Activated T-helper 17 cell treated with anti-CD3 and anti-CD28 coated beads, Interleukin-2, amount 50 U/mL, for 72 hours (primary cell): ENCODE results near the gene AGBL1. TPM values are rescaled to one million over a fixed set of nuclear protein-coding genes. Genes with fewer than 3 reads are reported as not detected.

ENCODE experiments used
- ATAC-seq: fragments of 150-1000 bp; cut with Tn5 transposase; replicated peaks from 2 replicates; pipeline ENCODE4 v1.10.0; 2021; ENCODE audit warnings: mild to moderate bottlenecking, moderate library complexity
- H3K27ac Mint-ChIP-seq: one replicate; pipeline ENCODE4 v1.8.0; 2022; ENCODE audit warnings: mixed read lengths
- H3K27me3 Mint-ChIP-seq: one replicate; pipeline ENCODE4 v1.8.0; 2022; ENCODE audit warnings: mixed read lengths
- H3K36me3 Mint-ChIP-seq: one replicate; pipeline ENCODE4 v1.8.0; 2022; ENCODE audit warnings: low read depth, mild to moderate bottlenecking, mixed read lengths
- H3K4me1 Mint-ChIP-seq: one replicate; pipeline ENCODE4 v1.8.0; 2022; ENCODE audit warnings: mixed read lengths
- H3K4me3 Mint-ChIP-seq: one replicate; pipeline ENCODE4 v1.8.0; 2022; ENCODE audit warnings: mild to moderate bottlenecking, mixed read lengths
- H3K9me3 Mint-ChIP-seq: one replicate; pipeline ENCODE4 v1.8.0; 2022; ENCODE audit warnings: mixed read lengths
- total RNA-seq, 2 donors: library from RNA; stranded (reverse); gene quantifications; one replicate each; pipeline ENCODE4 v1.2.3, GENCODE V29; 2022

The AGBL1 gene
- total RNA-seq, 2 donors from 2014 or later = 0.19 TPM; not detected in 1

- H3K27ac Mint-ChIP-seq = no peak overlapping the region
- ATAC-seq = no peak
- peaks cover 17% of the 10 kb centered on the region for H3K27me3 Mint-ChIP-seq
- H3K4me3 Mint-ChIP-seq = no peak overlapping the region
- peaks cover 3% of the 10 kb centered on the region for H3K9me3 Mint-ChIP-seq
- no peaks in the 10 kb centered on the region for H3K4me1 Mint-ChIP-seq
- no peaks in the 10 kb centered on the region for H3K36me3 Mint-ChIP-seq
Measured at GRCh38 chr15:86163816-86164215, 84.1 kb downstream of the AGBL1 start.

GRCh38 chr15:86164232-86164898 lies 84.7 kb downstream of the AGBL1 start:
- H3K4me1 Mint-ChIP-seq = no peaks in the 10 kb centered on the region
- no peak overlapping the region for H3K27ac Mint-ChIP-seq
- H3K4me3 Mint-ChIP-seq = no peak overlapping the region
- ATAC-seq = no peak
- no peaks in the 10 kb centered on the region for H3K36me3 Mint-ChIP-seq
- H3K9me3 Mint-ChIP-seq = peaks cover 3% of the 10 kb centered on the region
- H3K27me3 Mint-ChIP-seq = peaks cover 13% of the 10 kb centered on the region

DNA sequence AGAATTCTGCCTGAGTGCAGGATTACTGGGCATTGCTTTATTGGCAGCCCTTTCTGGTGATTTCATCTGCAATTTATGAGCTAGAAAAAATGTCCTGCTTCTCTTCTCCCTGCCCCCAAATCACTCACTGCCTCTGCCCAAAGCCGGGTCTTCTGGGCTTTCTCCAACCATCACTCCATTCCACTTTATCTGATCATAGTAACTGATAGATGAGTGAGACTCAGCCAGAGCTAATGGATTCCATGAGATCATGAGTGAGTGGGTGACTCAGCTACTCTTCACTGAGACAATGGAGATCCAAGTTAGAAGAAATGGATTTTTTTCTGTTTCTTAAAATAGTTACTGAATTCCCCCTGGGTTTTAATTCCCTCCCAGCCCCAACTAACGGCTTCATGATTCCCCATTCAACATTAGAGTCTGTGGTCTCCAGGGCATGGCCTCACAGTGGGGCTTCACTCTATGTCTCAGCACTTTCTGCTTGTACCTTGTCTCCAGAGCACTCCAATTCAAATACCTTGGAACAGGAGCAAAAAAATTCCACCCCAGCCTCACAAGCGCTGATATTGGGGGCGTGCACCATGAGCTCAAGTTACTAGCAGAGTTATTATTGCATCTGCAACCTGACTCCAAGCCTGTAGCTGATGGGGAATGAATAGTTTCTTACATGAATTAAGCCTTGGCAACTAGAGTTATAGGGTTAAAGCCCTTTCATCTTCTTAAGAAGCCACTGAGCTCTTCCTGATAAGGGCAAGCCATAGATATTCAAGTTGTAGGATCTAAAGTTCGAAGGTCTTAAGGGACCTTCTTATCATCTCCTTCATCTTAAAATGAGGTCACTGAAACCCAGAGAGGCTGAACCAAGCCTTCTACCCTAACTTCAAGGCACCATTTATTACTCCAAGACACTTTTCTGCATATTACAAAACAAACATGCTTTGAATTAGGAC lies 85.9 kb downstream of the AGBL1 start:
- no peaks in the 10 kb centered on the region for H3K36me3 Mint-ChIP-seq
- peaks cover 19% of the 10 kb centered on the region for H3K27me3 Mint-ChIP-seq
- peaks cover 3% of the 10 kb centered on the region for H3K9me3 Mint-ChIP-seq
- no peaks in the 10 kb centered on the region for H3K4me1 Mint-ChIP-seq
- no peak overlapping the region for H3K4me3 Mint-ChIP-seq
- no peak for ATAC-seq
- no peak overlapping the region for H3K27ac Mint-ChIP-seq

DNA sequence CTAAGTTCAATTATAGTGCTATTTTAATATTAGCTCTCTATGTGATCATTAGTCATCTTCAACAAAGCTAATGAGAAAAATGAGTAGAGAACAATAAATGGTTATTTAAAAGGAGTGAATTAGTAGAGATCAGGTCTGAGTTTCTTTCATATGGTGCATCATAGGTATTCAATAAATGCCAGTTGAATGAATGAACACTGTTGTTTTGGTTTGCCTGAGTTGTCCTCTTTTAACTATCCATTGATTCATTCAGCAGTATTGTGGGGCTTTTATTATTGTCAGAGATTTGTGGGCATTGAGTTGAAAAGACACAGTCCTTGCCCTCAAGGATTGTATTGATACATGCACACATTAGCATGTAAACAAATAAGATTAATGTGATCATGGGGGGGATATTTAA lies 88.2 kb downstream of the AGBL1 start:
- Mint-ChIP-seq H3K27me3 (peaks cover 20% of the 10 kb centered on the region), H3K27ac (no peak overlapping the region), H3K9me3 (no peaks in the 10 kb centered on the region), H3K4me1 (no peaks in the 10 kb centered on the region), H3K36me3 (no peaks in the 10 kb centered on the region), H3K4me3 (no peak overlapping the region)
- ATAC-seq = no peak

GRCh38 chr15:86178845-86179244 lies 99.2 kb downstream of the AGBL1 start:
- Mint-ChIP-seq H3K4me3 (no peak overlapping the region), H3K27ac (no peak overlapping the region), H3K9me3 (no peaks in the 10 kb centered on the region), H3K36me3 (no peaks in the 10 kb centered on the region), H3K27me3 (peaks cover 44% of the 10 kb centered on the region), H3K4me1 (peaks cover 4% of the 10 kb centered on the region)
- ATAC-seq = no peak

DNA sequence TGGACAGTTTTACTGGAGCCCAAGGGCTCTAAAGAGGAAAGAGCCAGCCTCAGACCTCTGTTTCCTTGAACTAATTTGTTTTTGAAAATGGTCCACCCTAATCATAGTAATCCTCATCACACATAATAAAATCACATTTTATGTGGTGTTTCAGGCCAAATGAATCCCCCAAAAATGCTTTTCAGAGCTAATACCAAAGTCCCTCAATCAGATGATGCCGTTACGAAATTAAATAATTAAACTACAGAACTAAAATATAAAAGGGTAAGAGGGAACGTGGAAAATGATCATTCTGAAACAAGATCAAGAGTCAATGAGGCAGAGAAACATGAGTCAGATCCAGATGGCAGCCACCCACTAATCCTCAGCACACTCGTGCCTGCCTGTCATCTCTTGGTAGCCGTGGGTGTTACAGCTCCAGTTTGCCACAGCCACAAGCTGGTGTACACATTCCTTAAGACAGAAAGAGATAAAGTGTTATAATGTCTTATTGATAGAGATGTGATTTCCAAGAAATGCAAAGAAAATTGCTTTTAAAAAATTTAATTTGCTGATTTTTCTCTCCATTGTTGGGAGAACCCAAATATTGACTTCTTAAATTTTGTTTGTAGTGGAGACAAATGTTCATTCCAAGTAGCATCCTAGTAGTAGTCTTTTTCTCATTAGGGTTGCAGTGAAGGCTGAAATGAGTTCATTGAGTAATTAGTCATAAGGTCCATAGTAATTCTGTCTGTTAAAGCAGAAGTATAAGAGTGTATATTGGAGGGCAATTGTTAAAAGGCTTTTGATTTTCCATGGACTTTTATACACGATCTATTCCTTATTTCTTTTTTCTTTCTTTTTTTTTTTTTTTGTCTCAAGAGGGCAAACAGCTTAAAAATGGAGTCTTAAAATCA lies 104.2 kb downstream of the AGBL1 start:
- no peaks in the 10 kb centered on the region for H3K9me3 Mint-ChIP-seq
- H3K27ac Mint-ChIP-seq = no peak overlapping the region
- H3K27me3 Mint-ChIP-seq = peaks cover 27% of the 10 kb centered on the region
- H3K36me3 Mint-ChIP-seq = no peaks in the 10 kb centered on the region
- H3K4me1 Mint-ChIP-seq = no peaks in the 10 kb centered on the region
- ATAC-seq = peak; percentile 98
- no peak overlapping the region for H3K4me3 Mint-ChIP-seq

- no peak for ATAC-seq
Measured at GRCh38 chr15:86193716-86194380, 114.2 kb downstream of the AGBL1 start.

GRCh38 chr15:86197770-86198169 lies 118.1 kb downstream of the AGBL1 start:
- no peak overlapping the region for H3K4me3 Mint-ChIP-seq
- no peak overlapping the region for H3K27ac Mint-ChIP-seq
- no peaks in the 10 kb centered on the region for H3K36me3 Mint-ChIP-seq
- peaks cover 10% of the 10 kb centered on the region for H3K27me3 Mint-ChIP-seq
- no peaks in the 10 kb centered on the region for H3K4me1 Mint-ChIP-seq
- no peak for ATAC-seq
- no peaks in the 10 kb centered on the region for H3K9me3 Mint-ChIP-seq

More at GRCh38 chr15:86193716-86194380, 114.2 kb downstream of the AGBL1 start:
- no peaks in the 10 kb centered on the region for H3K4me1 Mint-ChIP-seq
- H3K36me3 Mint-ChIP-seq = no peaks in the 10 kb centered on the region
- H3K4me3 Mint-ChIP-seq = no peak overlapping the region
- peaks cover 18% of the 10 kb centered on the region for H3K27me3 Mint-ChIP-seq
- H3K27ac Mint-ChIP-seq = no peak overlapping the region
- no peaks in the 10 kb centered on the region for H3K9me3 Mint-ChIP-seq

DNA sequence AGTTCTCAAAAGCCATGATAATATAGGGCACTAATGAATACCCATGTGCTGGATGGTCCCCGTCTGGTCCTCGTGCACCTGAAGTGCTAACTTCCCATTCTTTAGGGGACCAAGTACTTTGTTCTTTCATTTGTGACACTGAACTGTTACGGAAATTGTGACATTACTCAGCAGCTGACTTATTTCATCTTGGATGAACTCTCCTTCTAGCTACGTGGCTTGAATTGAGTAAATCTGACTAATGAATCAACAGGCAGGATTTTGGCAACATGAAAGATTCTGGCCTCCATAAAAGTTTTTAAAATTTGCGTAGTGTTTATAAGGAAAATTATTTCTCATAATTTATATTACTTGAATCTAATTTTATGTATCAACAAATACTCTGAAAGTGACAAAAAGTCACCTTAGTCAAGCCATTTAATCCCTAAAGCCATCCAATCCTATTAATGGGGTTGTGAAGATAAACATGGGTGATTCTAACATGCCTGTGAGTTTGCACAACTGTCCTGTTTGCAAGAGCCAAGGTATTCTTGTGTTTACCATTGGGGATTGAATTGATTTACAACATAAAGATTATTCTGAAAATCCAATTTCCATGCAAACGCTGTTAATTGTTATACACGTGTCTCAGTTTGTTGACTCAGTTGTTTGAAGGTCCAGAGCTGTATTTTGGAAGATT lies 119.9 kb downstream of the AGBL1 start:
- H3K4me3 Mint-ChIP-seq = no peak overlapping the region
- H3K36me3 Mint-ChIP-seq = no peaks in the 10 kb centered on the region
- ATAC-seq = no peak
- no peak overlapping the region for H3K27ac Mint-ChIP-seq
- H3K4me1 Mint-ChIP-seq = no peaks in the 10 kb centered on the region
- no peaks in the 10 kb centered on the region for H3K9me3 Mint-ChIP-seq
- H3K27me3 Mint-ChIP-seq = peaks cover 3% of the 10 kb centered on the region

DNA sequence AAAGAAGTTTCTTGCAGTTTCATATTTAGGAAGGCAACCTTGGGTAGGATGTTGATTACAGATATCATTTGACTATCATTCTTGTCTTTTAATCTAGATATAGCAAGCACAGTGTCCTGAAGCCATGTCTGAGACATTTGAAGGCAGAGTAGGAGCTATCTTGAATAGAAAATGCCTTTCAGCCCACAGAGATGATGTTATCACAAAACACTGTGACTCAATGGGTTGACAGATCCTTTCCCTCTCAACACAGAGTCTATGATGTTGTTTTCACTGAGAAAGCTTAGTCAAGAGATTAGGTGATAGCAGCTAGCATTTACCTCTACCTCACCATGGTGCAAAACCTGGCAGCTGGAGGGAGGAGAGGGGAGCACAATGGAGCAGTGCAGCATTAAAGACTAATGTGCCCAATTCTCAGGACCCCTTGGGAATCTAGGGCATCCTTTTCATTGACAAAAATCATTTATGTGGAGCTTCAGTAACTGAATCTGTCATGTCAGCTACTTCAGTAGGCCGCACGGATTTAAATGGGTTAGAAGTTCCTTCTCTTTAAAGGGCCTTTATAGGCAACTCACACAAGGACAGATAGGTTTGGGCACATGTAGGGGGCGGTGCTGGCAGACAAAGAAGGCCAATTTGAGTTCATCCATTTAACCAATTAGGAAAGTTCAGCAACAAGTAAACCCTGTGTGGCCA lies 121.8 kb downstream of the AGBL1 start:
- ATAC-seq = peak; percentile 59
- Mint-ChIP-seq H3K9me3 (no peaks in the 10 kb centered on the region), H3K27me3 (no peaks in the 10 kb centered on the region), H3K27ac (no peak overlapping the region), H3K36me3 (no peaks in the 10 kb centered on the region), H3K4me3 (no peak overlapping the region), H3K4me1 (no peaks in the 10 kb centered on the region)

DNA sequence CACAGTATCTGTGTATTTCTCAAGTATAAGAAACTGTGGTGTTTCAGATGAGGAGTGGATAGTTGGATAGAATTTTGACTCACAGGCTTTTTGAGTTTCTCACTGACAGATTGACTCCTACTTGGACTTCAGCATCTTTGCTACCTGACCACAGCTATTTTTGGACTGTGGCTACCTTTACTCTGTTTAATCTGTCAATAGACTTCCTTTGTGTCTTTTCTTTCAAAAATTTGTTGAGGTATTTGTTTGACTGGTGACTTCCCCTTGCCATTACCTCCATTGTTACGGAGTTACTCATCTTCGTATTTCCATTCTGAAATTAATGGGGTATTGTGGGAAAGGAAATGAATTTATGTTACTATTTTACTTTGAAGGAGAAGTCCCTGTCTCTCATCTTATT lies 123.8 kb downstream of the AGBL1 start:
- ATAC-seq = no peak
- H3K27me3 Mint-ChIP-seq = no peaks in the 10 kb centered on the region

DNA sequence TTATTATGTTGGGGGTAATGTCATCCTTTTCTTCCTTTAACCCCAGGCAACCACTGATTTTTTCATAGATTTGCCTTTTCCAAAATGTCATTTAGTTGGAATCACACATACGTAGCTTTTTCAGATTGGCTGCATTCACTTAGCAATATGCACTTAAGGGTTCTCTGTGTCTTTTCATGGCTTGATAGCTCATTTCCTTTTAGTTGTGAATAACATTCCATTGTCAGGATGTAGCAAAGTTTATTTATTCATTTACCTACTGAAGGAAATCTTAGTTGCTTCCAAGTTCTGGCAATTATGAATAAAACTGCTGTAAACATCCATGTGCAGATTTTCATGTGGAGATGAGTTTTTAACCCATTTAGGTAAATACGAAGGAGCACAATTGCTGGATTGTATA lies 125.4 kb downstream of the AGBL1 start:
- H3K27me3 Mint-ChIP-seq = peaks cover 12% of the 10 kb centered on the region
- H3K4me3 Mint-ChIP-seq = no peak overlapping the region
- H3K4me1 Mint-ChIP-seq = no peaks in the 10 kb centered on the region
- H3K27ac Mint-ChIP-seq = no peak overlapping the region
- no peak for ATAC-seq
- H3K36me3 Mint-ChIP-seq = no peaks in the 10 kb centered on the region
- H3K9me3 Mint-ChIP-seq = no peaks in the 10 kb centered on the region

More for the DNA sequence above, 123.8 kb downstream of the AGBL1 start:
- no peak overlapping the region for H3K4me3 Mint-ChIP-seq
- no peaks in the 10 kb centered on the region for H3K36me3 Mint-ChIP-seq
- H3K4me1 Mint-ChIP-seq = no peaks in the 10 kb centered on the region
- no peak overlapping the region for H3K27ac Mint-ChIP-seq
- no peaks in the 10 kb centered on the region for H3K9me3 Mint-ChIP-seq

- H3K9me3 Mint-ChIP-seq = peaks cover 15% of the 10 kb centered on the region
- H3K4me3 Mint-ChIP-seq = no peak overlapping the region
- no peak for ATAC-seq
- no peaks in the 10 kb centered on the region for H3K4me1 Mint-ChIP-seq
- H3K27me3 Mint-ChIP-seq = peaks cover 50% of the 10 kb centered on the region
- H3K36me3 Mint-ChIP-seq = no peaks in the 10 kb centered on the region
- no peak overlapping the region for H3K27ac Mint-ChIP-seq
Measured at GRCh38 chr15:86213420-86213819, 133.7 kb downstream of the AGBL1 start.
